Hepatocyte (in vitro differentiated cells): ENCODE measurements around the gene ADAMTS12.

Experiments
- EZH2phosphoT487 ChIP-seq: fragments of 200-600 bp; sonication (generic); IDR thresholded peaks from one replicate; pipeline ENCODE4 v1.6.1; 2018; ENCODE audit warnings: antibody characterized with exemption, mild to moderate bottlenecking, low read depth, moderate library complexity; ENCODE audit not compliant: unreplicated experiment, severe bottlenecking
- TF ChIP-seq, protein P1 (sequence below): fragments of 200-600 bp; sonication (generic); IDR thresholded peaks from 2 replicates; pipeline ENCODE4 v1.5.1; 2016; ENCODE audit warnings: antibody characterized with exemption, mild to moderate bottlenecking; ENCODE audit not compliant: poor library complexity

- no peak for TF ChIP-seq EZH2phosphoT487
- TF ChIP-seq, protein P1, sequence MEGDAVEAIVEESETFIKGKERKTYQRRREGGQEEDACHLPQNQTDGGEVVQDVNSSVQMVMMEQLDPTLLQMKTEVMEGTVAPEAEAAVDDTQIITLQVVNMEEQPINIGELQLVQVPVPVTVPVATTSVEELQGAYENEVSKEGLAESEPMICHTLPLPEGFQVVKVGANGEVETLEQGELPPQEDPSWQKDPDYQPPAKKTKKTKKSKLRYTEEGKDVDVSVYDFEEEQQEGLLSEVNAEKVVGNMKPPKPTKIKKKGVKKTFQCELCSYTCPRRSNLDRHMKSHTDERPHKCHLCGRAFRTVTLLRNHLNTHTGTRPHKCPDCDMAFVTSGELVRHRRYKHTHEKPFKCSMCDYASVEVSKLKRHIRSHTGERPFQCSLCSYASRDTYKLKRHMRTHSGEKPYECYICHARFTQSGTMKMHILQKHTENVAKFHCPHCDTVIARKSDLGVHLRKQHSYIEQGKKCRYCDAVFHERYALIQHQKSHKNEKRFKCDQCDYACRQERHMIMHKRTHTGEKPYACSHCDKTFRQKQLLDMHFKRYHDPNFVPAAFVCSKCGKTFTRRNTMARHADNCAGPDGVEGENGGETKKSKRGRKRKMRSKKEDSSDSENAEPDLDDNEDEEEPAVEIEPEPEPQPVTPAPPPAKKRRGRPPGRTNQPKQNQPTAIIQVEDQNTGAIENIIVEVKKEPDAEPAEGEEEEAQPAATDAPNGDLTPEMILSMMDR, result no peak
Measured at GRCh38 chr5:33829430-33829829, 62.4 kb downstream of the ADAMTS12 start.
